HCT116 (cell line): ENCODE measurements around the gene ITPR1.

ENCODE experiments used
- EGR1 ChIP-seq: IDR thresholded peaks from 2 replicates; pipeline ENCODE4 v1.6.1; 2012; ENCODE audit warnings: low read depth
- TF ChIP-seq, protein P1 (sequence below), 3 experiments: fragments of 200-600 bp in 1 of 3; sonication (generic) in 1 of 3; IDR thresholded peaks in 2 of 3; conservative IDR thresholded peaks in 1 of 3; 2 replicates each; pipeline ENCODE4 v1.5.1; 2012 to 2017; ENCODE audit warnings: low read depth in 2 of 3, low read length in 2 of 3, antibody characterized with exemption in 1 of 3, borderline replicate concordance in 1 of 3, control low read depth in 1 of 3, mild to moderate bottlenecking in 1 of 3, mixed read lengths in 1 of 3, mixed run types in 1 of 3, moderate library complexity in 1 of 3; ENCODE audit not compliant: insufficient read depth in 1 of 3

DNA sequence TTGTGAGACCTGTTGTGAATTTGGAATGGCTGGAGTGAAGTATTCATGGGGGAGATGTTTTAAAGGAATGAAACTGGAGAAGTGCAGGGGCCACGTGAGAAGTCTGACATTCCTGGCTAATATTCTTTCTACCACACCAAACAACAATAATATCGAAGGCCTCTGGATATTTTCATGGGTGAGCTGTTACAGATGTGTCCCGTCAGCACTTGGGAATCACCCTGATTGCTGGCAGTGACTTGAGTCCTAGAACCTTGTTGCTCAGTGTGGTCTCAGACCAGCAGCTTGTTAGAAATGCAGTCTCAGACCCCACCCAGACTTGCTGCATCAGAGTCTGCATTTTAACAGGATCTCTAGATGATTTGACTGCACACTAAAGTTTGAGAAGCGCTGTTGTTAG is 113.8 kb downstream of the ITPR1 start:
- TF ChIP-seq, protein P1, sequence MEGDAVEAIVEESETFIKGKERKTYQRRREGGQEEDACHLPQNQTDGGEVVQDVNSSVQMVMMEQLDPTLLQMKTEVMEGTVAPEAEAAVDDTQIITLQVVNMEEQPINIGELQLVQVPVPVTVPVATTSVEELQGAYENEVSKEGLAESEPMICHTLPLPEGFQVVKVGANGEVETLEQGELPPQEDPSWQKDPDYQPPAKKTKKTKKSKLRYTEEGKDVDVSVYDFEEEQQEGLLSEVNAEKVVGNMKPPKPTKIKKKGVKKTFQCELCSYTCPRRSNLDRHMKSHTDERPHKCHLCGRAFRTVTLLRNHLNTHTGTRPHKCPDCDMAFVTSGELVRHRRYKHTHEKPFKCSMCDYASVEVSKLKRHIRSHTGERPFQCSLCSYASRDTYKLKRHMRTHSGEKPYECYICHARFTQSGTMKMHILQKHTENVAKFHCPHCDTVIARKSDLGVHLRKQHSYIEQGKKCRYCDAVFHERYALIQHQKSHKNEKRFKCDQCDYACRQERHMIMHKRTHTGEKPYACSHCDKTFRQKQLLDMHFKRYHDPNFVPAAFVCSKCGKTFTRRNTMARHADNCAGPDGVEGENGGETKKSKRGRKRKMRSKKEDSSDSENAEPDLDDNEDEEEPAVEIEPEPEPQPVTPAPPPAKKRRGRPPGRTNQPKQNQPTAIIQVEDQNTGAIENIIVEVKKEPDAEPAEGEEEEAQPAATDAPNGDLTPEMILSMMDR (IDR thresholded peaks at IDR 0.05 in 2 of 3, conservative IDR thresholded peaks at IDR 0.05 in 1 of 3; ENCODE audit: borderline replicate concordance in 1 of 3, insufficient read depth in 1 of 3, low read depth in 2 of 3, low read length in 2 of 3), result no peak
- TF ChIP-seq EGR1, result no peak
